GM19240 (cell line): ENCODE measurements around the gene TJP1.
"Not testable (repeated sequence)": the region's sequence is repeated elsewhere in the genome, so short reads cannot be mapped to it uniquely, and the experiment has no call there.

Source experiments
- DNase-seq: peaks from one replicate; pipeline ENCODE4 v3.0.0; 2011; ENCODE audit warnings: low spot score; ENCODE audit not compliant: insufficient read length

TJP1 gene

DNA sequence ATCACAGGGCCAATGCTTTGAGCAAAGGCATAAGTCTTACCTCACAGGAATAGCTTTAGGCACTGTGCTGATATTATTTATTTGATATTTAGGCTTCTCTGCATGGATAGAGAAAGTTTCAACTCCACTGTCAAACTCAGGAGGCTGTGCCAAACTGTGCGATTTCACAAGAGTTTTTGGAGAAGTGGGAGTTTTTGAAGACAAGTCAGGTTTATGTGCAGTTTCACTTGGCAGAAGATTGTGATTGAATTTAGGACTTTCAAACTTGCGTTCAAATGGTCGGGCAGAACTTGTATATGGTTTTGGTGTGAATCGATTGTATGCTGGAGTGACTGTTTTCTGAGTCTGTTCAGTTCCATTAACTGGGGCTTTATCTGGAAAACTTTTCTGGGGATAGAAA, 113.7 kb downstream of the TJP1 start:
- no peak for DNase-seq

DNA sequence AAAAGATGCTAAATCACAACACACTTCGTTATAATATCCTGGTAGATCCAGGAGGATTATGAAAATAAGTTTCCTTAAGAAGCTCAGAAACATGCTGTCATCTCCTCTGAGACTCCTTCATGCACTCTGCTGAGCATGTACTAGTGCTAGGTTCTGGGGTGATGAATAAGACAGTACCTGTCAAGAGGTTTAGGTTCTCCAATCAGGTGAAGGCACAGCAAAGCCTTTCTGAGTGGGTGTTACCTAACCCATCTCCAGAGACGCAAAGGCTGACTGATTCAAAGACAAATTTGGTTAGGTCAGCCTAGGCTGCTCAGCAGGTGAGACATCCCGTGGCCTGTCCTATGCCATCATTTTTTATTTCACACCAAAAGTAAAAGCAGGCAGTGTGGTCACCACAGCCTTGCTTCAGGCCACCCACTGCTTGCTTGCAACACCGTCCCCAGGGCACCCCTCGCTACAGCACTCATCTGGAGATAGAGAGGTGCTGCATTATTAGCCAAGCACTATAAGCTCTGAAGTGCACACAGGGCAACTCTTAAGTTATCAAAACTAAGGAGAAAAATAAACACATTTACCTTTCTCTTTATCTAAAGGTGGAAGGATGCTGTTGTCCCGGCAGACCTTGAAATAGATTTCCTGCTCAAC, 117.2 kb downstream of the TJP1 start:
- no peak for DNase-seq

DNA sequence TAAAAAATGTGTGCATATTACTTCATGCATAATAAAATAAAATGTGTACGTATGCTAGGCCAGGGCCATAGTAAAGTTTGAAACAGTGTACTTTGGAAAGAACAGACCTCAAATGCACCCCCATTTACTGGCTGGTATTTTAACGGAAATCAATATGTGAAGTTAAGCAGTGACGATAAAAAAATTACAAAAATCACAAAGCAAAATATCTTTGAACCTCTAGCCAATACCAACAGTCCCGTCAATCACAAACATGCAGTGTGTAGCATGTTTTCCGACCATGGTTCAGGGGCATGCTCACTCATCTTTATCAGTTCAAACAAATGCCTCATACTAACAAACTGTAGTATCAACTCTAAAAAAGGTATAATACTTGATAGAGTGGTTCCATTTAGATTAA, 121.1 kb downstream of the TJP1 start:
- DNase-seq = no peak

DNA sequence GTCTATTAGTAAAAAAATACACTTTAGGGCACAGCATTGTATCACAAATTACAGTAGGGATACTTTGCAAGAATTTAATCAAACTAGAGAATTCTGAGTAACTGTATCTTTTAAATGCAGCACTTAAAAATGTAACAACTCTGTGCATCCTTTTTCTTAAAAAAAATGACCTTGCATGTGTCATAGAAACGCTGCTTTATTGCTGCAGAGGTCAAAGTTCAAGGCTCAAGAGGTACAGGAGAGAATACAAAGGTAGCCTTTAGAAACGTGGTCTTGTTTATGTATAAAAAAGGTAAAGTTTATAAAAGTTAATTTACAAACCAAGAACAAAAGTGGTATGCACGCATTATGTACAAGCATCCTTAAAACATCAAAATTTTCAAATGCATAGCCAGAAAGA, 122.0 kb downstream of the TJP1 start:
- no peak for DNase-seq

DNA sequence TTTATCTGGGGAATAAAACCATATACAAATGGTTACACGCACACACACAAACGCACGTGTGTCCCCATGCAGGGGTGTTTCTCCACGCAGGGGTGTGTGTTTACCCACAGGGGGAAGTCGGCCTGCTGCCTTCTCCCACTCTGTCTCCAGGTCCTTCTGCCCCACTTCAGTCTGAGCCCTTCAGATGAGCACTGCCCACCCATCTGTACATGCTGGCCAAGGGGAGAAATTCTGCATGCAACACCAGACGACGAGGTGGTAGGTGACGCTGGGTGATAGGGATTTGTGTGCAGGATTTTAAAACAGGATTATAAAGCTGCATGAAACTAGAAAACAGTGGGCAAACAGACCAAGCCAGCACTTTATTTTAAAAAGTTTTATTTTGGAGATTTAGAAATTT, 122.5 kb downstream of the TJP1 start:
- no peak for DNase-seq

DNA sequence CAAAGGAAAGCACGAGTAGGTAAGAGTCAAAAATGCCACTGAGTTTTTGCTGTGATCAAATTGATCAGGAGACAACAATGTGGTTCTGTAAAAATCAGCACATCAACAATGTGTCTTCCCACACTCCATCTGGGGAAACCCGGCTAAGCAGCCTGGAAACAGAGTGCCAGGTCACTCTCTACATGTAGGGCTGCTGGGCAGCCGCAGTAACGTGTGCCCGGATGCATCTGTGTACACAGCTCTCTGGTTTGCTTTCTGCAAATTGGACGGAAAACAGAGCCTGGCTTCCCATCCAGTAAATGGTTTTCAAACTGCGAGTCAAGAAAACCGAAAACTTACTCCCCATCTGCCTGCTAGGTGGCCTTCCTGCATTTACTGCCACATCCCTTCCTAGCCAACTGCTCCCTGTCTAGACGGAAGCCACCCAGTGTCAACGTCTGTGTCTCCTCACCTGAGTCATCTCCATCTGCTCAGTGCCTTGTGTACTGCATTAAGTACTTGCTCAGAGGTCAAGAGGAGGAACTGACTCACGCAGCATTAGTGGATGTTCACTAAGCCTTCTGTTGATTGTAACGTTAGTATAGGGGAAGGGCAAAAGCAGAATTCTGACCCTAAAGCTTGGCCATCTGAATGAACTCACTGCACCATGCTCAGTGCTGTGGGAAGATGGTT, 124.1 kb downstream of the TJP1 start:
- no peak for DNase-seq

DNA sequence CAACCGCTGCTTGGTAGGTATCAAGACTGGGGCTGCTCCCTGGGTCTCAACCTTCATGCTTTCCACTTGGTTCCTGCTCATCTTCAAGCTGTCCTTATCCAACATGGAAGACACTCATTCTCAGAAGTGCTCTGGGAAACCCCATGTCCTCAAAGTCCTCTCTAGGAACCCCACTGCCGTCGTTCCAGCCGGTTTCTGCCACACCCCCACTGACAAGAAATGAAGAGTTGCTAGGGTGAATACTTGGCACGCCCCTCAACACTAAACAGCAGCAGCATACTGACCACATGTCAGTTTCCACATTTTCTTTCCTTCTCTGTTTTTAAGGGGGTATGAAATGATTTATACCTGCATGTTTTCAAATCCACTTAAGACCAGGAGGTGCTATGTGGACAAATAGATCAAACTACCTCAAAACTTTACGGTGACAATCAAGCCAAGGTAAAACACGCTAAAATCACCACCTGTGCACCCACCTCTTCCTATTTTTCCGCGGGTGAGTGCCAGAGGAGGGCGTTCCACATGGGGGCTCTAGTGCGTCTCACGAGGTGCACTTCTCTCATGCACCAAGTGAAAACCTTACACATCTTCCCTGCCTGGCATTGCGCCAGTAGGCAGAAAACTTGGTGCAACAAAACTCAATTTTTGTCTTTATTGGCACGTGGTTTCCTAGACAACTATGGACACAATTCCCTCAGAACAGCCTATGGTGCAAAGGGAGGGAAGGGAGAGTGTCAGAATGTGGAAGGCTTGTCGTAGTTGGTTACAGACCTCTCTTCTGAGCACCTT, 125.1 kb downstream of the TJP1 start:
- DNase-seq = no peak

DNA sequence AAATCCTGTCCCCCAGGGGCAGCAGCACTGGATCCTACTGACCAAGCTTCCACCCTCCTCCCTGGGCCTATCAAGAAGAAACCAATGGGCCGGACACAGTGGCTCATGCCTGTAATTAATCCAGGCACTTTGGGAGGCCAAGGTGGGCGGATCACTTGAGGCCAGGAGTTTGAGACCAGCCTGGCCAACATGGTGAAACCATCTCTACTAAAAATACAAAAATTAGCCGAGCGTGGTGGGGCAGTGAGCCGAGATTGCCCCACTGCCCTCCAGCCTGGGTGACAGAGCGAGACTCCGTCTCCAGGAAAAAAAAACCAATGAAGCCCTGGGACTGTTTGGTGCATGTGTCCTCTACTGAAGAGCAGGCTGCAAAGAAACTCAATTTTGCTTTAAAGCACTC, 125.8 kb downstream of the TJP1 start:
- not testable (repeated sequence) for DNase-seq

DNA sequence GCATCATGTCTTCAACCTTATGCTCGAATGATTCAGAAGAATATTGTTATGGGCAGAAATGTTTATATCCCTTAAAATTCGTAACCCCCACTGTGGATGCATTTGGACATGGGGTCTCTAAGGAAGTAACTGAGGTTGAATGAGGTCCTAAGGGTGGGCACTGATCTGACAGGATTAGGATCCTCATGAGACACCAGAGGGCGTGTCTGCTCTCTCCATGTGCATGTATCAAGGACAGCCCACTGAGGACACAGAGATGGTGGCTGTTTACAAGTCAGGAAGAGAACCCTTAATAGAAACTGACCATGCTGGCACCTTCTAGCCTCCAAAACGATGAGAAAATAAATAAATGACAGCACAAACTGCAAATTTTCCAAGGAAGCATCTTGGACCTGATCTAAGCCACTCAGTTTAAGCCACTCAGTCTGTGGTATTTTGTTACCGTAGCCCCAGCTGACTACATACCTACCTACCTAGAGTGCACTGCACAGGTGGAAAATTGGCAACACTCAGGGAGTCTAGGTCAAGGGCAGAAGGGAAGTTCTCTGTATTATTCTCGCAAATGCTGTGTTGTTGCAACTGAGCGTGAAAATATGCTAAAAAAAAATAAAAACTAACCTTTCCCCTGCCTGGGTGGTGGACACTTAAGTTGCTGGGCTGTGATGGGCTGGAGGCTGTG, 126.6 kb downstream of the TJP1 start:
- DNase-seq = no peak

DNA sequence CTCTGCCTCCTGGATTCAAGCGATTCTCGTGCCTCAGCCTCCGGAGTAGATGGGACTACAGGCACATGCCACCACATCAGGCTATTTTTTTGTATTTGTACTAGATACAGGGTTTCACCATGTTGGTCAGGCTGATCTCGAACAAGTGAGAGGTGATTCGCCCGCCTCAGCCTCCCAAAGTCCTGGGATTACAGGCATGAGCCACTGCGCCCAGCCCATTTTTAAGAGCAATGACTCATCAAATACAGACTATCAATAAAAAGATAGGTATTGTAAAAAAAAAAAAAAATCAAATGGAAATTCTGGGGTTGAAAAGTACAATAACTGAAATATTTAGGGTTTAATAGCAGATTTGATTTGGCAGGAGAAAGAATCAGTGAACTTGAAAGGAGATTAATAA, 129.0 kb downstream of the TJP1 start:
- DNase-seq = no peak

DNA sequence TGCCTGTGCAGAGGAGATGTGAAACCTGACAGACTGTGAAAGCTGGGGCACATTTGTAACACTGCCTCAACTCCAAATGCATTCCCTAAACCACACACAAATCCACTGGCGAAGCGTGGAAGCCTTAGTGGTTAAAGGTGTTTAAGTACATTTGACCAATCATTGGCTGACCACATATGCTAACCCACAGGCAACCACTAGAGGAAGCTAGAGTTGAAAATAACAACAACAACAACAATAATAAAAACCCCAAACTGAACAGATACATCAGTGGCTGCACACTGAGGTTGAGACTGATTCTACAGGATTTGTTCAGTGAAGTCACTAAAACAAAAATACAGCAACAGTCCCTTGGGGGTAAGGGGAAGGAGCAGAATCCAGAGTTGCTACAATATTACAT, 129.7 kb downstream of the TJP1 start:
- no peak for DNase-seq

DNA sequence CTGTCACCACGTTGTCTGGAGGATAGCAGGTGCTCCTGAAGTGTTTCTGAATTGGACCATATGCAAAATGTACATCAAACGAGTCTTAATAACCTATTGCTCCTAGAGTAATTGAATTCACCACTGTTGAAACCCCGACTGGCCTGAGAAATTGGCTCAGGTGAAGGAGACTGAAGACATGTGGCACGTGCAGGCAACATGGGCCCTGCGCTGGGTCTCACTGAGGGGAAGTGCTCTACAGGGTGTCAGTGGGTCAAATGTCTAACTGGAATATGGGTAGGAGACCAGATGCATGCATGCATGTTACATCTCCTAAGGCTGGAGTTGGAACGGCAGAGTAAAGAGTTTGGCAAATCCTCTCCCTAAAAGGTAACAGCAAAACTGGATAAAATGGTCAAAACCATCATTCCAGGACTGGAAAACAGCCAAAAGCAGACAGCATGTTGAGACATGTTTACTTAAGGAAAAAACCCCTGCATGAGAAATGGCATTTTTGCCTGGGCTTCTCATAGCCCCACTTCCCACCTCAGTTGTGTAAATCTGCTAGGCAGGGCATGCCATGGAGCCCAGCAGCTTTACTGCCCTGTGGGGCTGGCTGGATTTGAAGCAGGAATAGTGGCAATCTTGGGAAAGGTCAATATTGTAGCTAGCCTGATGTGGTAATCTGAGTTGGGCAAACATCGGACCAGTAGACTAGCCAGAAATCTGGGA, 131.3 kb downstream of the TJP1 start:
- DNase-seq = no peak

DNA sequence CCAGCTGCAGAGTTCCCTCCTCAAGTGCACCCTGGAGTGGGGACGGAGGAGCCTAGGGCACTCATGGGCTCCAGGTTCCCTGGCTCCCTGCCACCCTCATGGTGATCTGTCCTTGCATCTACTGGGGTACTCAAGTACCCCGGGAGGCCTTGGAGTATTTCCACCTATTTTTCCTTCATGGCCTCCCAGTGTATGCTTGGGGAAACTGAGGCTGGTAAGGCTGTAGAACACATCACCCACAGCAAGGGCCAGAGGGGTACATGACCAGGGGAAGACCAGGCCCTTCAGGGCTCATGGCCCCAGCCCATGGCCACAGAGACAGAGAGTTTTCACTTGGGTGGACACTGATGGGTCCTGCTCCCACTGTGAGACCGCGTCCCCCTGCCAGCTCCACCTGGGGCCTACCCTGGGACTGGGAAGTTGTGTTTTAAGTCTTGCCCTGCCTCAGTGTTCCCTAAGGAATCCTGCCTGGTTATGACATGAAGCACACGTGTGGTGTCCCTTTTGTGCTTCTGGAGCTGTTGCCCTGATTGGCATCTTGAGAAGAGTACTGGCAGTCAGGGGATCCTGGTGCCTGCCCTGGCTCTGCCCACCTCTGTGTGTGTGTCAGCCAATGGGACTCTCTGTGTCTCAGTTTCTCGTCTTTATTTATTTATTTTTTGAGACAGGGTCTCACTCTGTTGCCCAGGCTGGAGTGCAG, 132.8 kb downstream of the TJP1 start:
- no peak for DNase-seq

DNA sequence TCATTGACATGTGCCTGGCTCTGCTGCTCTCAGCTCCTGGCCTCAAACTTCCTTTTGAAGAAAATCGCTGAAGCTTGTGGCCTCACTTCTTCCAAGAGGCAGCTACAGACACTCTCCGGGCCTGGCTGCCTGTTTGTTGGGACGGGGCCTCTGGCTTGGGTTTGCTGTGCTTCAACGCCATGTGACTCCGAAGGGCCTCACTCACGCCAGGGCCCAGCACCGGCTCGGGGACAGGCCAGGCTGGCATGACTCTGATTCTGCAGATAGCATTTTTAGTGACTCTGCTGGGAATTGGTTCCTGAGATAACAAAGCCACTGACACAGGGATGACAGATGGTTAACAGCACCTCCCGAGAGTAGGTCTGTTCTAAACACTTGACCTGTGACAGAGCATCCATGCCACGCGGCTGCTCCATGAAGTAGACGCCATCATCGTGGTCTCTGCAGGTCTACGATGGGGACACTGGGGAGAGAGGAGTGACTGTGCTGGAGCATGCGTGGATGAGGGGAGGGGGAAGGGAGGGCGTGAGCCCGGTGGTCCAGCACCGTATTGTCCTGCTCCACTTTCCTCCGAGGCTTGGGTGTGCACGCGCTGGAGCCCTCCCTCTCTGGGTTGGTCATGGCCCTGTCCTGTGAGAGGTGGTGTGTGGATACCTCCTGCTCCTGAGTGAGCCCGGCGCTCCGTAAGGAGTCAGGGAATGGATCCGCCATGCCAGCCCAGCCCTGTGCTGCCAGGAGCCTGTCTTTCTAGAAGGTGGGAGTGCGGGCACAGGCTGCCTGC, 133.6 kb downstream of the TJP1 start:
- DNase-seq = no peak

DNA sequence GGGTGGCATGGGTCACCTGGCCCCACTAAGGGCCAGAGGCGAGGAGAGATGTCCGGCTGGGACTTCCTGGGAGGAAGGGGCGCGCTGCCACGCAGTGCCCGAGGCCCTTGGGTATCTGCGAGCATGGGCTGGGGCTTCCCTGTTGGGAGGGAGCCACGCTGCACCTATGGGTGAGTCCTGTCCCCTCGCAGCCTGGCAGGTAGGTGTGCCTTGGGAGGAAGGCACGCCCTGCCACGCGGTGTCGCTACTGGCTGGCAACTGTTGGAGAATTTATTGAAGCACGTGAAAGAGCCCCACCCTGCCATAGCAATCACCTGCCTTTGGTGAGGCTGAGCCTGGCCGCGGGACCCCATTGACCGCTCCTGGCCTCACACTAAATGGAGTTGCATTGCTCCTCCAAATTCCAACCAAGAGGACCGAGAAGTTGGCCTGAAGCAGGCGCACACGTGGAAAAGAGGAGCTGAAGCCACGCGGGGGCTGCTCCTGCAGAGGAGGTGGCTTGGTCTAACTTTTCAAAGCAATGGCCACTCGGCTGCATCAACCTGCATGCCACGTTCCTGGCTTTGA, 134.2 kb downstream of the TJP1 start:
- DNase-seq = no peak

DNA sequence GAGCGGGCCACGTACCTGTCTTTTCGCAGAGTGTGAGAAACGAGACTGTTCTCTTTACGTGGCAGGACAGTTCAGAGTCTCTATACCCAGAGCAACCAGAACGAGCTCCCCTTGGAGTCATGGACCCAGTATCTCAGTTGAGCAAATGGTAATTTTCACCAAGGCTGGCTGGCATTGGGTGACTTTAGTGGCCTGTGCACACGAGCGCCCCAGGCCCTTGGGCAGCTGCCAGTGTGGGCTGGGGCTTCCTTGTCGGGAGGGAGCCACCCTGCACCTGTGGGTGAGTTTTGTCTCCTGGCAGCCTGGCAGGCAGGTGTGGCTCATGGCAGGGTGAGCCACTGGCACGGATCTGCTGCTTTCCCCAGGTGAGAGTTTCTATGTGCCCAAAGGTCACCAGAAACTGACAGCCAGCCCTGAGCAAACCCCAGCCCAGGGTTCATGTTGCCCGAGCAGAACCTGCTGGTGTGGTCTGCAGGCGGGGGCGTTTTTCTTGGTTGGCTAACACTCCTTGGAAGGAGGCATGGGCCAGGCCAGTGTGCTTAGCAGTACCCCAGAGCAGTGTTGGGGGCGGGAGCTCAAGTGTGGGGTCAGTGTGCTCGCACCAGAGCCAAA, 135.0 kb downstream of the TJP1 start:
- no peak for DNase-seq

DNA sequence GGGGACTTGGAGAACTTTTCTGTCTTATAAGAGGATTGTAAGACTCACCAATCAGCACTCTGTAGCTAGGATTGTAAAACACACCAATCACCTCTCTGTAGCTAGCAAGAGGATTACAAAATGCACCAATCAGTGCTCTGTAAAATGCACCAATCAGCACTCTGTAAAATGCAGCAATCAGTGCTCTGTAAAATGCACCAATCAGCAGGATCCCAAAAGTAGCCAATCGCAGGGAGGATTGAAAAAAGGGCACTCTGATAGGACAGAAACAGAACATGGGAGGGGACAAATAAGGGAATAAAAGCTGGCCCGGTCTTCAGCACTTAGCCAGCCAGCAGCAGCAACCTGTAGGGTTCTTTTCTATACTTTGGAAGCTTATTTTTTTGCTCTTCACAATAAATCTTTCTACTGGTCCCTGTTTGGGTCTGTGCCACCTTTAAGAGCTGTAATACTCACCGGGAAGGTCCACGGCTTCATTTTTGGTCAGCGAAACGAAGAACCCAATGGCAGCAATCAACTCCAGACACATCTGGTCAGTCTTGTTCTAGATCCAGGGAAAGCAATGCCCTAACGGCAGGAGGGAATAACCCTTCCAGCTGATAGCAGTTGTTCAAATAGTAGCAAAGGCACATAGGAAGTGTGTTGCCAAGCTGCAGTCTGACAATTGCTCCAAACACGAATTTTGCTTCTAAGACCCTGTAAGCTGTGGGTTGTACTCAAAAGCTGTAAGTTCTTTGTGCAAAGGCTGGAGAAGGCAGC, 135.6 kb downstream of the TJP1 start:
- no peak for DNase-seq

DNA sequence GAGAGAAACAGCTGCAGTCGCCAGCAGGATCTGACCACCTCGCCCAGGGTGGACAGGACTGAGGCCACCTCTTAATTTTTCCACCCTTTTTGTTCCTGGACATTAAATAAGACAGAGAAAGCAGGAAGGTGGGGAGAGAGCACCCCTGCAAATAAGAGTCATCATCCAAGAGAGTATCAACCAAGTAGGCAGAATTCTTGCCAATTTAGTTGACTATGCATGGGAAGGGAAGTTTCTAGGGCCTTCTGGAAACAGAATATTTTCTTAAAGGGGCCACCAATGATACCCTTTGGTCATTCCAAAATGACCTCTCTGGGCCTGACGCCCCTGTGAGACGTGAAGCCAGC, 136.2 kb downstream of the TJP1 start:
- DNase-seq = no peak
